CD4-positive, alpha-beta T cell (primary cell): ENCODE measurements around the gene COX7A2L. TPM values are rescaled to one million over a fixed set of nuclear protein-coding genes. Genes with fewer than 3 reads are reported as not detected.

Source experiments
- ATAC-seq: fragments of 200-7000 bp; cut with Tn5 transposase; one replicate; pipeline ENCODE4 v1.10.0; 2022; ENCODE audit warnings: mild to moderate bottlenecking; ENCODE audit not compliant: poor library complexity
- CTCF ChIA-PET: fragments of 350-600 bp; sonication (Branson Sonifier 250); formaldehyde crosslinking; loops from one replicate; lab custom pipeline; 2021; ENCODE audit warnings: antibody characterized with exemption, inconsistent platforms; lab: Charles Lee
- POLR2A ChIA-PET: fragments of 350-600 bp; sonication (Branson Sonifier 250); formaldehyde crosslinking; loops from one replicate; lab custom pipeline; 2021; ENCODE audit warnings: antibody characterized with exemption, inconsistent platforms; lab: Charles Lee
- DNase-seq, 14 experiments: peaks; one replicate each; pipeline ENCODE4 v3.0.0-alpha.2; 2013 to 2020; ENCODE audit warnings: mixed read lengths in 2 of 14
- H3K27ac ChIP-seq, 2 donors: one replicate each; pipeline versions ENCODE4 v1.5.1 to v1.7.0; 2013; ENCODE audit warnings: low read length in 2 of 2, low read depth in 1 of 2, mild to moderate bottlenecking in 1 of 2
- H3K27me3 ChIP-seq, 2 experiments: 1 replicate in 1 of 2; 2 replicates in 1 of 2; pipeline versions ENCODE4 v1.6.1 to v1.7.0; 2013; ENCODE audit warnings: low read length in 2 of 2, control low read depth in 1 of 2, mild to moderate bottlenecking in 1 of 2, moderate library complexity in 1 of 2; ENCODE audit not compliant: insufficient read depth in 2 of 2, control insufficient read depth in 1 of 2
- H3K36me3 ChIP-seq: one replicate; pipeline ENCODE4 v1.6.1; 2013; ENCODE audit warnings: low read length, control low read depth; ENCODE audit not compliant: insufficient read depth
- H3K4me1 ChIP-seq: one replicate; pipeline ENCODE4 v1.6.1; 2013; ENCODE audit warnings: low read length, control low read depth; ENCODE audit not compliant: insufficient read depth
- H3K4me3 ChIP-seq: one replicate; pipeline ENCODE4 v1.5.1; 2013; ENCODE audit warnings: mild to moderate bottlenecking, low read length, moderate library complexity
- H3K9me3 ChIP-seq, 2 experiments: 1 replicate in 1 of 2; 2 replicates in 1 of 2; pipeline versions ENCODE4 v1.6.1 to v1.7.0; 2013; ENCODE audit warnings: low read length in 2 of 2, mild to moderate bottlenecking in 2 of 2, control low read depth in 1 of 2, moderate library complexity in 1 of 2; ENCODE audit not compliant: control insufficient read depth in 1 of 2, insufficient read depth in 1 of 2
- H3K27ac Mint-ChIP-seq: one replicate; pipeline ENCODE4 v1.8.0; 2020; ENCODE audit warnings: mixed read lengths
- H3K27me3 Mint-ChIP-seq: one replicate; pipeline ENCODE4 v1.8.0; 2021; ENCODE audit warnings: mixed read lengths
- H3K36me3 Mint-ChIP-seq: one replicate; pipeline ENCODE4 v1.8.0; 2021; ENCODE audit warnings: low read depth, mixed read lengths
- H3K4me1 Mint-ChIP-seq: one replicate; pipeline ENCODE4 v1.8.0; 2021; ENCODE audit warnings: low read depth, mixed read lengths
- H3K4me3 Mint-ChIP-seq: one replicate; pipeline ENCODE4 v1.8.0; 2020; ENCODE audit warnings: mild to moderate bottlenecking, mixed read lengths
- H3K9me3 Mint-ChIP-seq: one replicate; pipeline ENCODE4 v1.8.0; 2020; ENCODE audit warnings: mixed read lengths
- intact Hi-C, 2 experiments: fragments of 100-400 bp; cut with DNase I in 1 of 2; cut with micrococcal nuclease in 1 of 2; formaldehyde crosslinking; loops; one replicate each; pipeline versions ENCODE4 v1.15.1 to v1.9.0; 2023 to 2025; cut with DNase I, micrococcal nuclease
- total RNA-seq, 174 experiments: library from RNA in 2 of 174; stranded (reverse) in 2 of 174; gene quantifications; one replicate each; pipeline ENCODE4 v1.2.3 and lab custom pipeline; 2021 to 2026
- TF ChIP-seq, protein P1 (sequence below): fragments of 200-600 bp; IDR thresholded peaks from one replicate; pipeline ENCODE4 v1.8.0; 2022; ENCODE audit warnings: antibody characterized with exemption, mild to moderate bottlenecking

The COX7A2L gene
- total RNA-seq, 2 experiments from 2014 or later, result 51.3 to 57.3 TPM

DNA sequence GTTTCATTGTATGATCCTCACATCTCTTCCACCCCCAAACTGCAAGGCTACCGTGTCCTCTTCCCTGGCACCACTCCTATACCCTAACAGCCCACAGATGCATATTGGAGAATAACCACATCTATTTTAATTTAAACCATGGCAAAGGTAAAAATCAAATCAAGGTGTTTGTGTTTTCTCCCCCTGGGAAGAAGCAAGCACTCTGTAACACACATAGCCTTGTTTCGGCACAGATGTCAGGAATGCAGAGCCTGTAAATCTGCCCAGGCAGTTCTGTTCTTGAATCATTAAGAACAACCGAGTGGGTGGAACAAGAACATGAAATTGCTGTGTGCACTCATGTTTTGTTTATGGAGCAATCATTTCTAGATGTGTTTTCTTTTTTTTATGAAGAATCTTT, 6.8 kb upstream of the COX7A2L start:
- H3K4me1 Mint-ChIP-seq, result peaks cover 9% of the 10 kb centered on the region
- TF ChIP-seq, protein P1, sequence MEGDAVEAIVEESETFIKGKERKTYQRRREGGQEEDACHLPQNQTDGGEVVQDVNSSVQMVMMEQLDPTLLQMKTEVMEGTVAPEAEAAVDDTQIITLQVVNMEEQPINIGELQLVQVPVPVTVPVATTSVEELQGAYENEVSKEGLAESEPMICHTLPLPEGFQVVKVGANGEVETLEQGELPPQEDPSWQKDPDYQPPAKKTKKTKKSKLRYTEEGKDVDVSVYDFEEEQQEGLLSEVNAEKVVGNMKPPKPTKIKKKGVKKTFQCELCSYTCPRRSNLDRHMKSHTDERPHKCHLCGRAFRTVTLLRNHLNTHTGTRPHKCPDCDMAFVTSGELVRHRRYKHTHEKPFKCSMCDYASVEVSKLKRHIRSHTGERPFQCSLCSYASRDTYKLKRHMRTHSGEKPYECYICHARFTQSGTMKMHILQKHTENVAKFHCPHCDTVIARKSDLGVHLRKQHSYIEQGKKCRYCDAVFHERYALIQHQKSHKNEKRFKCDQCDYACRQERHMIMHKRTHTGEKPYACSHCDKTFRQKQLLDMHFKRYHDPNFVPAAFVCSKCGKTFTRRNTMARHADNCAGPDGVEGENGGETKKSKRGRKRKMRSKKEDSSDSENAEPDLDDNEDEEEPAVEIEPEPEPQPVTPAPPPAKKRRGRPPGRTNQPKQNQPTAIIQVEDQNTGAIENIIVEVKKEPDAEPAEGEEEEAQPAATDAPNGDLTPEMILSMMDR, result no peak
- H3K36me3 Mint-ChIP-seq, result no peaks in the 10 kb centered on the region
- POLR2A ChIA-PET, result no interaction called here
- CTCF ChIA-PET, result no interaction called here
- H3K27ac Mint-ChIP-seq, result no peak overlapping the region
- Histone ChIP-seq H3K27ac (no peak overlapping the region), H3K4me3 (no peak overlapping the region), H3K4me1 (no peaks in the 10 kb centered on the region), H3K36me3 (no peaks in the 10 kb centered on the region), H3K27me3 (no peaks in the 10 kb centered on the region), H3K9me3 (no peaks in the 10 kb centered on the region)
- intact Hi-C loops, result loop anchor here (10.0 kb wide), 2 partner anchors 263 to 1987 kb away; no protein-coding TSS in a partner anchor
- no peak overlapping the region for H3K4me3 Mint-ChIP-seq
- H3K27me3 Mint-ChIP-seq, result no peaks in the 10 kb centered on the region
- no peak for ATAC-seq
- no peaks in the 10 kb centered on the region for H3K9me3 Mint-ChIP-seq
- DNase-seq, result no peak

DNA sequence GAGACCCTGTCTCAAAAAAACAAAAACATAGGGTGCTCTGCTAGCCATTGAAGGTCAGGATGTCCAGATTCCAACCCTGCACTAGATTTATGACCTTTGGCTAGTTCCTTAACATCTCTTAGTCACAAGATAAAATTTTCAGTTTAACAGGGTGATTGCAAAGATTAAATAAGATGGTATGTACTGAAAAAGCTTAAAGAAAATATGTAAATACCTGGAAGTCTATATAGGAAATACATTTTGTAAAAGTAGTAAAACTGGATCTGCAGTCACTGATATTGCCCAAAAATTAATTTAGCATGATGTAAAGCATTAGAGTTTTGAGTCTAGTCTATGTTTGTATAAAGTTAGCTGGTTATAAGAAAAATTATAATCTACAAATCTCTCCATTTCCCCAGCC, 5.4 kb upstream of the COX7A2L start:
- TF ChIP-seq, protein P1, result no peak

DNA sequence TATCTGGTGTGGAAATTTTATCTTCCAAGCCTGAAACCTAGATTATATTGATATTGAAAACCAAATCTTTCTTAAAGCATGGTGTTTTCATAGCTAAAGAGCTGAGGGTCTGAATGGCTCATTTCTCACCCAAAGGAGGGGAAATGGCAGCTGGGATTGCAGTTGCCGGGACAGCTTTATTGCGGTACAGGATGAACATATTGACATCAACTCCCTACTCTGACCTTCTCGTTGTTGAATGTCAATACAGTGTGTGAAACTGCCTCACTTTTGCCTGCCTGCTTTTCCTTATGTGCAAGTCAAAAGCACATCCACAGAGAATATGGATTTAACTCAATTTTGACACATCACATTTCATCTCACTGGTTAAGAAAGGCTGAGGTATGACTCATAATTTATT, 3.6 kb upstream of the COX7A2L start:
- H3K4me1 ChIP-seq, result peaks cover 16% of the 10 kb centered on the region
- no peaks in the 10 kb centered on the region for H3K9me3 ChIP-seq
- TF ChIP-seq, protein P1, result no peak
- ATAC-seq, result no peak
- no peak for DNase-seq
- H3K9me3 Mint-ChIP-seq, result no peaks in the 10 kb centered on the region
- peaks cover 11% of the 10 kb centered on the region for H3K36me3 Mint-ChIP-seq
- ChIA-PET CTCF (no interaction called here), POLR2A (interaction anchor here (0.6 kb wide), 1 partner anchor 22 kb away, joined by 3 read pairs; no protein-coding TSS in a partner anchor)
- intact Hi-C loops, result loop anchor here (5.0 to 10.0 kb wide), 6 partner anchors 197 to 1990 kb away; partner anchors contain the start of gene EML4 (in 1 of the 2)
- H3K27ac ChIP-seq, result no peak overlapping the region
- no peak overlapping the region for H3K4me3 ChIP-seq
- H3K27ac Mint-ChIP-seq, result no peak overlapping the region
- H3K4me3 Mint-ChIP-seq, result no peak overlapping the region
- H3K36me3 ChIP-seq, result no peaks in the 10 kb centered on the region
- H3K27me3 Mint-ChIP-seq, result no peaks in the 10 kb centered on the region
- H3K27me3 ChIP-seq, result no peaks in the 10 kb centered on the region
- peaks cover 27% of the 10 kb centered on the region for H3K4me1 Mint-ChIP-seq

More for the DNA sequence above, 5.4 kb upstream of the COX7A2L start:
- H3K9me3 Mint-ChIP-seq, result no peaks in the 10 kb centered on the region
- H3K36me3 Mint-ChIP-seq, result no peaks in the 10 kb centered on the region
- ChIA-PET POLR2A (no interaction called here), CTCF (no interaction called here)
- no peak for ATAC-seq
- peaks cover 18% of the 10 kb centered on the region for H3K4me1 Mint-ChIP-seq
- DNase-seq, result no peak
- no peaks in the 10 kb centered on the region for H3K9me3 ChIP-seq
- no peak overlapping the region for H3K27ac ChIP-seq
- no peaks in the 10 kb centered on the region for H3K27me3 Mint-ChIP-seq
- intact Hi-C loops, result loop anchor here (10.0 kb wide), 2 partner anchors 262 to 1988 kb away; no protein-coding TSS in a partner anchor
- H3K27me3 ChIP-seq, result no peaks in the 10 kb centered on the region
- H3K36me3 ChIP-seq, result no peaks in the 10 kb centered on the region
- no peak overlapping the region for H3K27ac Mint-ChIP-seq
- peaks cover 7% of the 10 kb centered on the region for H3K4me1 ChIP-seq
- H3K4me3 Mint-ChIP-seq, result no peak overlapping the region
- no peak overlapping the region for H3K4me3 ChIP-seq
